Right lobe of liver (tissue), 4 donors: Measurements from ENCODE around the gene FEM1C.

ENCODE experiments used
- POLR2A ChIP-seq: fragments of 450-650 bp; IDR thresholded peaks from one replicate; pipeline ENCODE4 v1.6.1; 2017; ENCODE audit warnings: antibody characterized with exemption, mild to moderate bottlenecking
- TF ChIP-seq, protein P1 (sequence below), 4 donors: fragments of 200-600 bp in 3 of 4; fragments of 450-650 bp in 1 of 4; IDR thresholded peaks; one replicate each; pipeline versions ENCODE4 v1.5.1 to v1.8.0; 2016 to 2022; ENCODE audit warnings: antibody characterized with exemption in 4 of 4, mild to moderate bottlenecking in 2 of 4
- donor health status: DM: no; HTN: no; CAD: no.
- donor health status: DM: no; HTN: no; CAD: no.
- donor health status: DM: no; HTN: yes; CAD: no.

- TF ChIP-seq, protein P1, sequence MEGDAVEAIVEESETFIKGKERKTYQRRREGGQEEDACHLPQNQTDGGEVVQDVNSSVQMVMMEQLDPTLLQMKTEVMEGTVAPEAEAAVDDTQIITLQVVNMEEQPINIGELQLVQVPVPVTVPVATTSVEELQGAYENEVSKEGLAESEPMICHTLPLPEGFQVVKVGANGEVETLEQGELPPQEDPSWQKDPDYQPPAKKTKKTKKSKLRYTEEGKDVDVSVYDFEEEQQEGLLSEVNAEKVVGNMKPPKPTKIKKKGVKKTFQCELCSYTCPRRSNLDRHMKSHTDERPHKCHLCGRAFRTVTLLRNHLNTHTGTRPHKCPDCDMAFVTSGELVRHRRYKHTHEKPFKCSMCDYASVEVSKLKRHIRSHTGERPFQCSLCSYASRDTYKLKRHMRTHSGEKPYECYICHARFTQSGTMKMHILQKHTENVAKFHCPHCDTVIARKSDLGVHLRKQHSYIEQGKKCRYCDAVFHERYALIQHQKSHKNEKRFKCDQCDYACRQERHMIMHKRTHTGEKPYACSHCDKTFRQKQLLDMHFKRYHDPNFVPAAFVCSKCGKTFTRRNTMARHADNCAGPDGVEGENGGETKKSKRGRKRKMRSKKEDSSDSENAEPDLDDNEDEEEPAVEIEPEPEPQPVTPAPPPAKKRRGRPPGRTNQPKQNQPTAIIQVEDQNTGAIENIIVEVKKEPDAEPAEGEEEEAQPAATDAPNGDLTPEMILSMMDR (IDR thresholded peaks at IDR 0.05): no peak
- TF ChIP-seq POLR2A: no peak
Measured at GRCh38 chr5:115490596-115490995, 54.0 kb downstream of the FEM1C start.
